OCI-LY7 (cell line): Measurements from ENCODE around the gene TICAM2. TPM values are rescaled to one million over a fixed set of nuclear protein-coding genes. Genes with fewer than 3 reads are reported as not detected.

ENCODE experiments used
- BruUV-seq: library from RNA; stranded (reverse); fragments of 400-500 nt; replicated peaks from 2 replicates; lab custom pipeline; 2021; lab: Mats Ljungman, UMichigan
- CTCF ChIA-PET: fragments of 300-600 bp; sonication (Branson Sonifier 250); formaldehyde crosslinking; loops from one replicate; lab custom pipeline; 2022; ENCODE audit warnings: antibody characterized with exemption; ENCODE audit not compliant: unreplicated experiment; lab: Charles Lee
- POLR2A ChIA-PET: fragments of 300-600 bp; sonication (Branson Sonifier 250); formaldehyde crosslinking; loops from one replicate; lab custom pipeline; 2022; ENCODE audit warnings: antibody characterized with exemption; lab: Charles Lee
- DNase-seq: peaks from one replicate; pipeline ENCODE4 v3.0.0-alpha.2; 2015; ENCODE audit warnings: low spot score
- H2AFZ ChIP-seq: fragments of 200-600 bp; sonication (generic), shearing (Covaris generic); 2 replicates; pipeline ENCODE4 v1.6.1; 2014; ENCODE audit warnings: mild to moderate bottlenecking, antibody characterized with exemption, low read length, moderate library complexity
- H3K27ac ChIP-seq: fragments of 200-600 bp; sonication (generic); 2 replicates; pipeline ENCODE4 v1.5.1; 2014; ENCODE audit warnings: mixed run types, low read depth, mild to moderate bottlenecking, moderate library complexity, low read length, inconsistent platforms; ENCODE audit not compliant: poor library complexity, severe bottlenecking
- H3K36me3 ChIP-seq: fragments of 200-600 bp; sonication (generic); 2 replicates; pipeline ENCODE4 v1.6.1; 2014; ENCODE audit warnings: mild to moderate bottlenecking, antibody characterized with exemption, low read length, moderate library complexity, mixed read lengths; ENCODE audit not compliant: insufficient read depth
- H3K4me1 ChIP-seq: fragments of 200-600 bp; sonication (generic); 2 replicates; pipeline ENCODE4 v1.5.1; 2014; ENCODE audit warnings: mild to moderate bottlenecking, low read length; ENCODE audit not compliant: insufficient read depth, poor library complexity, severe bottlenecking
- H3K4me2 ChIP-seq: fragments of 200-600 bp; sonication (generic); 2 replicates; pipeline ENCODE4 v1.6.1; 2014; ENCODE audit warnings: mild to moderate bottlenecking, low read length
- H3K4me3 ChIP-seq: fragments of 200-600 bp; sonication (generic); 2 replicates; pipeline ENCODE4 v1.5.1; 2014; ENCODE audit warnings: mild to moderate bottlenecking, low read depth, low read length; ENCODE audit not compliant: poor library complexity, severe bottlenecking
- H3K79me2 ChIP-seq: fragments of 200-600 bp; sonication (generic); 2 replicates; pipeline ENCODE4 v1.6.1; 2016; ENCODE audit warnings: low read depth, mild to moderate bottlenecking, low read length, moderate library complexity, mixed read lengths; ENCODE audit not compliant: insufficient read depth
- H3K9me2 ChIP-seq: fragments of 200-600 bp; sonication (generic); 2 replicates; pipeline ENCODE4 v1.6.1; 2016; ENCODE audit warnings: mild to moderate bottlenecking, low read length, mixed read lengths; ENCODE audit not compliant: insufficient read depth
- H3K9me3 ChIP-seq: fragments of 200-600 bp; sonication (generic); 2 replicates; pipeline ENCODE4 v1.6.1; 2014; ENCODE audit warnings: mild to moderate bottlenecking, mixed run types, low read length, mixed read lengths
- H4K20me1 ChIP-seq: fragments of 200-600 bp; sonication (generic); 2 replicates; pipeline ENCODE4 v1.6.1; 2014; ENCODE audit warnings: mild to moderate bottlenecking, antibody characterized with exemption, low read length, moderate library complexity, mixed read lengths; ENCODE audit not compliant: insufficient read depth
- CTCF ChIP-seq: fragments of 200-600 bp; sonication (generic); conservative IDR thresholded peaks from 2 replicates; pipeline ENCODE4 v1.5.1; 2014; ENCODE audit warnings: mild to moderate bottlenecking, antibody characterized with exemption, low read length, moderate library complexity, mixed read lengths
- EZH2phosphoT487 ChIP-seq: fragments of 200-600 bp; sonication (generic); IDR thresholded peaks from 2 replicates; pipeline ENCODE4 v1.6.1; 2018; ENCODE audit warnings: low read depth, borderline replicate concordance, mild to moderate bottlenecking, mixed run types, antibody characterized with exemption, low read length, moderate library complexity, mixed read lengths
- intact Hi-C: fragments of 100-400 bp; cut with micrococcal nuclease; formaldehyde crosslinking; loops from one replicate; pipeline ENCODE4 v1.10.0; 2022; ENCODE audit not compliant: unreplicated experiment
- total RNA-seq, 2 experiments: library from RNA; depleted of rRNA in 1 of 2; stranded (reverse); fragments of >200 nt in 1 of 2; shearing (Covaris generic) in 1 of 2; gene quantifications; 2 replicates each; pipeline ENCODE4 v1.2.3, GENCODE V29; 2014 to 2022

Gene TICAM2
- total RNA-seq, 2 experiments from 2014 or later = 0.65 TPM; not detected in 1

GRCh38 chr5:115571441-115571878 lies 30.8 kb downstream of the TICAM2 start:
- BruUV-seq = no TSS peak
- Histone ChIP-seq H3K4me1 (no peaks in the 10 kb centered on the region), H3K9me3 (no peaks in the 10 kb centered on the region), H3K4me3 (no peak overlapping the region), H4K20me1 (no peaks in the 10 kb centered on the region), H3K36me3 (no peaks in the 10 kb centered on the region), H3K79me2 (no peaks in the 10 kb centered on the region), H3K27ac (no peak overlapping the region), H3K4me2 (no peak overlapping the region), H3K9me2 (no peaks in the 10 kb centered on the region), H2AFZ (no peak overlapping the region)
- TF ChIP-seq EZH2phosphoT487 (no peak), CTCF (no peak)
- CTCF ChIA-PET = no interaction called here
- DNase-seq = no peak
- POLR2A ChIA-PET = interaction anchor here (0.7 to 1.8 kb wide), 7 partner anchors 9 to 262 kb away, joined by 3 to 6 read pairs (median 4); no protein-coding TSS in a partner anchor
- intact Hi-C loops = loop anchor here (5.0 kb wide), 1 partner anchor 474 kb away; no protein-coding TSS in a partner anchor

- DNase-seq = no peak
- no peak for TF ChIP-seq EZH2phosphoT487
- no peaks in the 10 kb centered on the region for H3K9me3 ChIP-seq
- H2AFZ ChIP-seq = no peak overlapping the region
- no peaks in the 10 kb centered on the region for H3K36me3 ChIP-seq
- ChIA-PET POLR2A (interaction anchor here (0.6 to 0.8 kb wide), 3 partner anchors 24 to 179 kb away, joined by 3 to 4 read pairs (median 3); no protein-coding TSS in a partner anchor), CTCF (no interaction called here)
- H4K20me1 ChIP-seq = no peaks in the 10 kb centered on the region
- no peaks in the 10 kb centered on the region for H3K9me2 ChIP-seq
- no TSS peak for BruUV-seq
- no peak overlapping the region for H3K4me3 ChIP-seq
- H3K79me2 ChIP-seq = no peaks in the 10 kb centered on the region
- intact Hi-C loops = no loop called here
- no peak overlapping the region for H3K27ac ChIP-seq
- no peak overlapping the region for H3K4me2 ChIP-seq
- no peaks in the 10 kb centered on the region for H3K4me1 ChIP-seq
Observed at GRCh38 chr5:115568668-115569067, 33.6 kb downstream of the TICAM2 start.

- no peaks in the 10 kb centered on the region for H3K4me1 ChIP-seq
- no peaks in the 10 kb centered on the region for H4K20me1 ChIP-seq
- H3K4me2 ChIP-seq = no peak overlapping the region
- H2AFZ ChIP-seq = no peak overlapping the region
- no peak overlapping the region for H3K27ac ChIP-seq
- TF ChIP-seq EZH2phosphoT487 (no peak), CTCF (no peak)
- no TSS peak for BruUV-seq
- H3K9me3 ChIP-seq = no peaks in the 10 kb centered on the region
- CTCF ChIA-PET = no interaction called here
- H3K79me2 ChIP-seq = no peaks in the 10 kb centered on the region
- DNase-seq = no peak
- POLR2A ChIA-PET = no interaction called here
- no peak overlapping the region for H3K4me3 ChIP-seq
- H3K36me3 ChIP-seq = no peaks in the 10 kb centered on the region
- H3K9me2 ChIP-seq = no peaks in the 10 kb centered on the region
- intact Hi-C loops = no loop called here
Observed at GRCh38 chr5:115565233-115565632, 37.0 kb downstream of the TICAM2 start.
